H1 (cell line): ENCODE results near the gene GLRA1. TPM values are rescaled to one million over a fixed set of nuclear protein-coding genes. Genes with fewer than 3 reads are reported as not detected.

Experiments
- polyA plus RNA-seq, 7 experiments: library from polyadenylated mRNA; depleted of rRNA in 3 of 7; stranded (reverse) in 5 of 7; unstranded in 2 of 7; fragments of >200 nt in 5 of 7; fragments of 200-250 nt in 2 of 7; gene quantifications; 1 replicate in 5 of 7; 2 replicates in 1 of 7; 4 replicates in 1 of 7; pipeline versions ENCODE4 v1.2.1 to v1.2.3, GENCODE V29; 2011 to 2013; ENCODE audit warnings: missing spikeins in 2 of 7, mixed read lengths in 2 of 7
- small RNA-seq: library from polyadenylated mRNA; stranded (forward); fragments of <200 nt; extraction: miRNeasy Mini kit (QIAGEN cat#:217004); gene quantifications from one replicate; pipeline ENCODE3, GENCODE V24; 2013; ENCODE audit not compliant: insufficient read depth
- total RNA-seq: library from RNA; stranded (reverse); fragmentation: NEBNext Ultra II Directional; extraction: Animal tissue kit (Norgen Biotek cat#: 25700); gene quantifications from 2 replicates; pipeline ENCODE4 v1.2.1, GENCODE V29; 2021

The GLRA1 gene
- total and polyA plus RNA-seq, 2 of the 8 experiments (the other 6 are each of a cell fraction or from before 2014, with no cell fraction given) = not detected

Small RNAs within 50 kb of the gene (small RNA-seq; reads per million reads assigned to genes)
- gene RNA5SP198 = 1.2 reads per million

Other genes with a start within 250 kb of the GLRA1 start
- 438 and 452 TPM in 2 replicates for gene SPARC, start 237.9 kb downstream of the GLRA1 start, total RNA-seq
- 375 and 434 TPM in 2 replicates for gene SPARC, start 237.9 kb downstream of the GLRA1 start, polyA plus RNA-seq (2011; rRNA removed)
- 77.9 and 79.9 TPM in 2 replicates for gene ATOX1, start 166.2 kb downstream of the GLRA1 start, total RNA-seq
- 232 and 249 TPM in 2 replicates for gene ATOX1, start 166.2 kb downstream of the GLRA1 start, polyA plus RNA-seq (2011; rRNA removed)
- 516 and 529 TPM in 2 replicates for gene G3BP1, start 152.9 kb downstream of the GLRA1 start, total RNA-seq
- gene G3BP1, start 152.9 kb downstream of the GLRA1 start, polyA plus RNA-seq (2011; rRNA removed) = 57.0 and 71.2 TPM in 2 replicates